Measurements from ENCODE around the gene NRXN3. TPM values are rescaled to one million over a fixed set of nuclear protein-coding genes. Genes with fewer than 3 reads are reported as not detected.

The NRXN3 gene
- total and polyA plus RNA-seq, 4 donors = 1.4 to 8.3 (median 4.4) TPM

DNA sequence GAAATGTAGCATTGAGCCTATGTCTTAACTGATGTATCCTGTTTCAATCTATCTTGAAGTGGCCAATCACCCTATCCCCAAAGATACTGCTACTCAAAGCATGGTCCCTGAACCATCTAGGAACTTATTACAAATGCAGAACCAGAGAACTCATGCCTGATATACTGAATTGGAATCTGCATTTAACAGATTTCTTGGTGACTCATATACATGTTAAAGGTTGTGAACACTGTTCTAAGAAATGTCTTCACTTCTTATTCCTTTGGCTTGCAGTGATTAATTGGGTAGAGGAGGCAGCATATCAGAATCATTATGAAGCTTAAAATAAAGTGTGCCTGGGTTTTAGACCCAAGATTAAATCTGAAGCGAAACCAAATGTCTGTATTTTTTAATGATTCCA is 1245.6 kb downstream of the NRXN3 start:
- Histone ChIP-seq H3K9ac (ENCODE audit: insufficient read depth in 1 of 2, low read length in 2 of 2) (no peak overlapping the region), H3K36me3 (ENCODE audit: control insufficient read depth in 4 of 4, insufficient read depth in 4 of 4, low read length in 4 of 4) (no peaks in the 10 kb centered on the region), H3K27ac (ENCODE audit: low read depth in 1 of 2, low read length in 1 of 2) (no peak overlapping the region), H3K4me3 (no peak overlapping the region), H3K4me1 (ENCODE audit: control insufficient read depth in 5 of 5, insufficient read depth in 5 of 5, low read length in 5 of 5) (no peaks in the 10 kb centered on the region), H3K9me3 (ENCODE audit: control insufficient read depth in 4 of 4, insufficient read depth in 3 of 4, low read length in 3 of 4) (no peaks in the 10 kb centered on the region), H3K27me3 (ENCODE audit: control insufficient read depth in 3 of 3, insufficient read depth in 3 of 3, low read length in 2 of 3) (peaks cover 0 to 5% (median 0%) of the 10 kb centered on the region in 3 donors)
- ATAC-seq (ENCODE audit: insufficient read depth, low FRiP score) = no peak
- WGBS, 2 donors = 97 to 100% methylated on average over 1 of the region's 1 CpG
- no peak for DNase-seq
- TF ChIP-seq, protein P1, sequence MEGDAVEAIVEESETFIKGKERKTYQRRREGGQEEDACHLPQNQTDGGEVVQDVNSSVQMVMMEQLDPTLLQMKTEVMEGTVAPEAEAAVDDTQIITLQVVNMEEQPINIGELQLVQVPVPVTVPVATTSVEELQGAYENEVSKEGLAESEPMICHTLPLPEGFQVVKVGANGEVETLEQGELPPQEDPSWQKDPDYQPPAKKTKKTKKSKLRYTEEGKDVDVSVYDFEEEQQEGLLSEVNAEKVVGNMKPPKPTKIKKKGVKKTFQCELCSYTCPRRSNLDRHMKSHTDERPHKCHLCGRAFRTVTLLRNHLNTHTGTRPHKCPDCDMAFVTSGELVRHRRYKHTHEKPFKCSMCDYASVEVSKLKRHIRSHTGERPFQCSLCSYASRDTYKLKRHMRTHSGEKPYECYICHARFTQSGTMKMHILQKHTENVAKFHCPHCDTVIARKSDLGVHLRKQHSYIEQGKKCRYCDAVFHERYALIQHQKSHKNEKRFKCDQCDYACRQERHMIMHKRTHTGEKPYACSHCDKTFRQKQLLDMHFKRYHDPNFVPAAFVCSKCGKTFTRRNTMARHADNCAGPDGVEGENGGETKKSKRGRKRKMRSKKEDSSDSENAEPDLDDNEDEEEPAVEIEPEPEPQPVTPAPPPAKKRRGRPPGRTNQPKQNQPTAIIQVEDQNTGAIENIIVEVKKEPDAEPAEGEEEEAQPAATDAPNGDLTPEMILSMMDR (IDR thresholded peaks at IDR 0.05; ENCODE audit: control extremely low read depth, extremely low read depth) = no peak

- no peak overlapping the region for H3K4me3 ChIP-seq
- 72 to 83% methylated on average over 2 of the region's 2 CpGs for WGBS, 2 donors
- H3K9ac ChIP-seq (ENCODE audit: insufficient read depth in 1 of 2, low read length in 2 of 2) = no peak overlapping the region
- H3K9me3 ChIP-seq (ENCODE audit: control insufficient read depth in 4 of 4, insufficient read depth in 3 of 4, low read length in 3 of 4) = no peaks in the 10 kb centered on the region
- TF ChIP-seq, protein P1 (IDR thresholded peaks at IDR 0.05; ENCODE audit: control extremely low read depth, extremely low read depth) = no peak
- H3K27ac ChIP-seq (ENCODE audit: low read depth in 1 of 2, low read length in 1 of 2) = no peak overlapping the region
- no peaks in the 10 kb centered on the region for H3K4me1 ChIP-seq (ENCODE audit: control insufficient read depth in 5 of 5, insufficient read depth in 5 of 5, low read length in 5 of 5)
- no peaks in the 10 kb centered on the region for H3K36me3 ChIP-seq (ENCODE audit: control insufficient read depth in 4 of 4, insufficient read depth in 4 of 4, low read length in 4 of 4)
- ATAC-seq (ENCODE audit: insufficient read depth, low FRiP score) (no peak), DNase-seq (no peak)
- H3K27me3 ChIP-seq (ENCODE audit: control insufficient read depth in 3 of 3, insufficient read depth in 3 of 3, low read length in 2 of 3) = no peaks in the 10 kb centered on the region
Observed at GRCh38 chr14:79417961-79418360, 1247.8 kb downstream of the NRXN3 start.

- H3K9ac ChIP-seq (ENCODE audit: insufficient read depth in 1 of 2, low read length in 2 of 2) = no peak overlapping the region
- 64 to 74% methylated on average over 5 of the region's 5 CpGs for WGBS, 2 donors
- TF ChIP-seq, protein P1 (IDR thresholded peaks at IDR 0.05; ENCODE audit: control extremely low read depth, extremely low read depth) = no peak
- H3K36me3 ChIP-seq (ENCODE audit: control insufficient read depth in 4 of 4, insufficient read depth in 4 of 4, low read length in 4 of 4) = no peaks in the 10 kb centered on the region
- no peak overlapping the region for H3K27ac ChIP-seq (ENCODE audit: low read depth in 1 of 2, low read length in 1 of 2)
- H3K4me3 ChIP-seq = no peak overlapping the region
- H3K4me1 ChIP-seq (ENCODE audit: control insufficient read depth in 5 of 5, insufficient read depth in 5 of 5, low read length in 5 of 5) = no peaks in the 10 kb centered on the region
- DNase-seq (no peak), ATAC-seq (ENCODE audit: insufficient read depth, low FRiP score) (no peak)
- H3K9me3 ChIP-seq (ENCODE audit: control insufficient read depth in 4 of 4, insufficient read depth in 3 of 4, low read length in 3 of 4) = no peaks in the 10 kb centered on the region
- H3K27me3 ChIP-seq (ENCODE audit: control insufficient read depth in 3 of 3, insufficient read depth in 3 of 3, low read length in 2 of 3) = peaks cover 0 to 3% (median 0%) of the 10 kb centered on the region in 3 donors
Observed at GRCh38 chr14:79418649-79419415, 1248.7 kb downstream of the NRXN3 start.

Data from lung (tissue), 12 donors.